HepG2 (cell line): ENCODE results near the gene NPB. TPM values are rescaled to one million over a fixed set of nuclear protein-coding genes. Genes with fewer than 3 reads are reported as not detected.
A peak's percentile ranks its signal among the peaks of the same experiment; 100 is the strongest.

ENCODE experiments used
- AGO2 ChIP-seq: fragments of 200-400 bp; formaldehyde crosslinking; optimal IDR thresholded peaks from 2 replicates; pipeline ENCODE3; 2017; ENCODE audit warnings: mild to moderate bottlenecking, low read depth, low read length, moderate library complexity
- ARNTL ChIP-seq: sonication (generic); formaldehyde crosslinking; IDR thresholded peaks from 2 replicates; pipeline ENCODE4 v1.4.0; 2020; ENCODE audit warnings: mild to moderate bottlenecking, missing genetic modification reagents
- FOXA3 ChIP-seq: IDR thresholded peaks from 2 replicates; pipeline ENCODE4 v1.6.1; 2016; ENCODE audit warnings: missing genetic modification reagents, missing compliant biosample characterization
- FOXP1 ChIP-seq, 2 experiments: fragments of 450-650 bp in 1 of 2; IDR thresholded peaks; 2 replicates each; pipeline ENCODE4 v1.6.1; 2017 to 2018; ENCODE audit warnings: antibody characterized with exemption in 1 of 2
- GATAD1 ChIP-seq: IDR thresholded peaks from 2 replicates; pipeline ENCODE4 v1.6.1; 2016; ENCODE audit warnings: missing genetic modification reagents, missing compliant biosample characterization
- ISL2 ChIP-seq: sonication (generic); formaldehyde crosslinking; IDR thresholded peaks from 2 replicates; pipeline ENCODE4 v1.5.0; 2020; ENCODE audit warnings: missing genetic modification reagents
- MTF1 ChIP-seq: sonication (generic); formaldehyde crosslinking; IDR thresholded peaks from 2 replicates; pipeline ENCODE4 v1.5.0; 2020; ENCODE audit warnings: missing genetic modification reagents
- NFKBIZ ChIP-seq: IDR thresholded peaks from 2 replicates; pipeline ENCODE4 v1.6.1; 2018; ENCODE audit warnings: missing genetic modification reagents, missing compliant biosample characterization
- TFDP2 ChIP-seq: sonication (generic); formaldehyde crosslinking; IDR thresholded peaks from 2 replicates; pipeline ENCODE4 v1.4.0; 2020; ENCODE audit warnings: missing genetic modification reagents
- TSC22D2 ChIP-seq: sonication (generic); formaldehyde crosslinking; IDR thresholded peaks from 2 replicates; pipeline ENCODE4 v1.5.1; 2020; ENCODE audit warnings: missing genetic modification reagents, mild to moderate bottlenecking, borderline replicate concordance
- ZBTB44 ChIP-seq: sonication (generic); formaldehyde crosslinking; IDR thresholded peaks from 2 replicates; pipeline ENCODE4 v1.4.0; 2020; ENCODE audit warnings: missing genetic modification reagents
- ZNF253 ChIP-seq: sonication (generic); formaldehyde crosslinking; IDR thresholded peaks from 2 replicates; pipeline ENCODE4 v1.8.0; 2022; ENCODE audit warnings: mild to moderate bottlenecking, missing genetic modification reagents, borderline replicate concordance
- ZNF441 ChIP-seq: sonication (generic); formaldehyde crosslinking; IDR thresholded peaks from 2 replicates; pipeline ENCODE4 v1.7.0; 2021; ENCODE audit warnings: missing genetic modification reagents, borderline replicate concordance
- ZNF484 ChIP-seq: sonication (generic); formaldehyde crosslinking; IDR thresholded peaks from 2 replicates; pipeline ENCODE4 v1.5.1; 2020; ENCODE audit warnings: mild to moderate bottlenecking, low read depth, missing genetic modification reagents, borderline replicate concordance
- ZNF512 ChIP-seq: sonication (generic); formaldehyde crosslinking; IDR thresholded peaks from 2 replicates; pipeline ENCODE4 v1.4.0; 2020; ENCODE audit warnings: mild to moderate bottlenecking, missing genetic modification reagents
- ZNF7 ChIP-seq: IDR thresholded peaks from 2 replicates; pipeline ENCODE4 v1.6.1; 2016; ENCODE audit warnings: missing biosample characterization, missing genetic modification reagents
- ZNF879 ChIP-seq: sonication (generic); formaldehyde crosslinking; IDR thresholded peaks from 2 replicates; pipeline ENCODE4 v1.8.1; 2023; ENCODE audit warnings: missing genetic modification reagents
- ZNF891 ChIP-seq: sonication (generic); formaldehyde crosslinking; IDR thresholded peaks from 2 replicates; pipeline ENCODE4 v1.5.0; 2020; ENCODE audit warnings: mild to moderate bottlenecking, missing genetic modification reagents
- polyA plus RNA-seq, 8 experiments: library from polyadenylated mRNA; depleted of rRNA in 3 of 8; stranded (reverse) in 7 of 8; unstranded in 1 of 8; fragments of >200 nt; fragmentation: Illumina TruSeq in 4 of 8; extraction: Trizol in 4 of 8; gene quantifications; 2 replicates each; pipeline versions ENCODE4 v1.2.1 to v1.2.3, GENCODE V29; 2011 to 2016; ENCODE audit warnings: low read depth in 4 of 8, missing spikeins in 1 of 8, mixed read lengths in 1 of 8; ENCODE audit not compliant: insufficient read depth in 1 of 8
- total RNA-seq, 5 experiments: library from RNA; depleted of rRNA; stranded (reverse); fragments of >200 nt; fragmentation: Illumina TruSeq; extraction: Trizol; gene quantifications; 2 replicates each; pipeline ENCODE4 v1.2.3, GENCODE V29; 2016; ENCODE audit warnings: low read depth in 1 of 5
- TF ChIP-seq, protein P1 (sequence below): sonication (generic); formaldehyde crosslinking; IDR thresholded peaks from 2 replicates; pipeline ENCODE4 v1.4.0; 2020; ENCODE audit warnings: missing genetic modification reagents
- TF ChIP-seq, protein P2 (sequence below): sonication (generic); formaldehyde crosslinking; IDR thresholded peaks from 2 replicates; pipeline ENCODE4 v1.8.1; 2023; ENCODE audit warnings: missing genetic modification reagents, mild to moderate bottlenecking, borderline replicate concordance
- TF ChIP-seq, protein P3 (sequence below): sonication (generic); formaldehyde crosslinking; IDR thresholded peaks from 2 replicates; pipeline ENCODE4 v1.4.0; 2020; ENCODE audit warnings: mild to moderate bottlenecking, missing genetic modification reagents
- TF ChIP-seq, protein P4 (sequence below): IDR thresholded peaks from 2 replicates; pipeline ENCODE4 v1.6.1; 2016; ENCODE audit warnings: missing compliant biosample characterization, missing genetic modification reagents, borderline replicate concordance

The NPB gene
- total and polyA plus RNA-seq, 2 of the 13 experiments (the other 11 are each of a cell fraction or from before 2014, with no cell fraction given) = 0.11 to 0.93 TPM

DNA sequence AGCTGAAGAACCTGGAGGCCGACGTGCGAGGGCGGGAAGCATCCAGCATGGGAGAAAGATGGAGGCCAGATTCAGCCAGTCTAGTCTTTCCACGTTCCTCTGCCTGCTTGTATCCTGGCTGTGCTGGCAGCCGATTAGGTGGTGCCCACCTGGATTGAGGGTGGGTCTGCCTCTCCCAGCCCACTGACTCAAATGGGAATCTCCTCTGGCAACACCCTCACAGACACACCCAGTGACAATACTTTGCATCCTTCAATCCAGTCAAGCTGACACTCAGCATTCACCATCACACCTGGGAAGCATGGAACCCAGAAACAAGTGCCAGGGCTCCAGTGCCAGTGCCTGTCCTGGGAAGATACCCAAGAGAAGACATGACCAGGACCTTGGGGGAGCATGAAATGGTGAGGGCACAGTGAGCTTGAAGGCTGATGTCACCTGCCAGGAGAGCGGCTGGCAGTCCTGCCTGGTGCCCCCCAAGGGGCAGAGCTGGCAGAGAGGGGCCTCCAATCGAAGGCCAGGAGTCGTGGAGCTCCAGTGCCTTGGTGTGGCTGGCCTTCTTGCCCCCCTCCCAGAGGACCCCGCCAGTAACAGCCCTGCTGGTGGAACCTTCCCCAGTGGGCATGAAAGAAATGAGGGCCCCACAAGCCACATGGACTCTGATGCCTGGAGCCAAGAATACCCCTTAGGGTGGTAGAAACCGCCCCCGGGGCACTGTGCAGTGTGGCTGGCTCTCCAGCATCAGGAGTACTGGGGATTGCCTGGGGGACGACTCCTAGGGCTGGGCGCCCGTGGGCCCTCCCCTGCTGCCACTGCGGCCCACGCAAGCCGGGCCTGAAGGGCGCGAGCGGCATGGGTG is 643 bp upstream of the NPB start (continued):
- TF ChIP-seq ZBTB44 (CRISPR knock-in tag) = no peak
- peak; percentile 52; the same call in 1 of the 2 replicates for TF ChIP-seq ZNF891 (CRISPR knock-in tag)
- TF ChIP-seq, protein P1, sequence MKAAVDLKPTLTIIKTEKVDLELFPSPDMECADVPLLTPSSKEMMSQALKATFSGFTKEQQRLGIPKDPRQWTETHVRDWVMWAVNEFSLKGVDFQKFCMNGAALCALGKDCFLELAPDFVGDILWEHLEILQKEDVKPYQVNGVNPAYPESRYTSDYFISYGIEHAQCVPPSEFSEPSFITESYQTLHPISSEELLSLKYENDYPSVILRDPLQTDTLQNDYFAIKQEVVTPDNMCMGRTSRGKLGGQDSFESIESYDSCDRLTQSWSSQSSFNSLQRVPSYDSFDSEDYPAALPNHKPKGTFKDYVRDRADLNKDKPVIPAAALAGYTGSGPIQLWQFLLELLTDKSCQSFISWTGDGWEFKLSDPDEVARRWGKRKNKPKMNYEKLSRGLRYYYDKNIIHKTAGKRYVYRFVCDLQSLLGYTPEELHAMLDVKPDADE (CRISPR knock-in tag) = no peak
- TF ChIP-seq, protein P2, sequence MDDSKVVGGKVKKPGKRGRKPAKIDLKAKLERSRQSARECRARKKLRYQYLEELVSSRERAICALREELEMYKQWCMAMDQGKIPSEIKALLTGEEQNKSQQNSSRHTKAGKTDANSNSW = no peak
- TF ChIP-seq TSC22D2 = no peak
- no peak for TF ChIP-seq ZNF253 (CRISPR knock-in tag)
- no peak for TF ChIP-seq TFDP2
- TF ChIP-seq ZNF7 (CRISPR knock-in tag) = no peak; the same call in 1 of the 2 replicates
- TF ChIP-seq, protein P3, sequence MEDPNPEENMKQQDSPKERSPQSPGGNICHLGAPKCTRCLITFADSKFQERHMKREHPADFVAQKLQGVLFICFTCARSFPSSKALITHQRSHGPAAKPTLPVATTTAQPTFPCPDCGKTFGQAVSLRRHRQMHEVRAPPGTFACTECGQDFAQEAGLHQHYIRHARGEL = no peak
- 0 out of 2 replicates have a peak, but pooled peaks have one; percentile 21 for TF ChIP-seq GATAD1 (CRISPR knock-in tag)
- TF ChIP-seq ISL2 (CRISPR knock-in tag) = no peak
- TF ChIP-seq FOXA3 (CRISPR knock-in tag) = no peak; the same call in 1 of the 2 replicates
- no peak for TF ChIP-seq ARNTL (CRISPR knock-in tag)
- no peak for TF ChIP-seq ZNF484 (CRISPR knock-in tag)
- TF ChIP-seq FOXP1 (IDR thresholded peaks at IDR 0.05) = no peak
- TF ChIP-seq FOXP1 (CRISPR knock-in tag; IDR thresholded peaks at IDR 0.05) = no peak
- peak; percentile 97 for TF ChIP-seq AGO2
- TF ChIP-seq, protein P4, sequence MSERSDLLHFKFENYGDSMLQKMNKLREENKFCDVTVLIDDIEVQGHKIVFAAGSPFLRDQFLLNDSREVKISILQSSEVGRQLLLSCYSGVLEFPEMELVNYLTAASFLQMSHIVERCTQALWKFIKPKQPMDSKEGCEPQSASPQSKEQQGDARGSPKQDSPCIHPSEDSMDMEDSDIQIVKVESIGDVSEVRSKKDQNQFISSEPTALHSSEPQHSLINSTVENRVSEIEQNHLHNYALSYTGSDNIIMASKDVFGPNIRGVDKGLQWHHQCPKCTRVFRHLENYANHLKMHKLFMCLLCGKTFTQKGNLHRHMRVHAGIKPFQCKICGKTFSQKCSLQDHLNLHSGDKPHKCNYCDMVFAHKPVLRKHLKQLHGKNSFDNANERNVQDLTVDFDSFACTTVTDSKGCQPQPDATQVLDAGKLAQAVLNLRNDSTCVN (CRISPR knock-in tag) = 0 out of 2 replicates have a peak, but pooled peaks have one; percentile 9
- no peak for TF ChIP-seq ZNF441 (CRISPR knock-in tag)
- TF ChIP-seq ZNF879 = no peak
- TF ChIP-seq NFKBIZ (CRISPR knock-in tag) = no peak
- TF ChIP-seq ZNF512 (CRISPR knock-in tag) = no peak
- no peak for TF ChIP-seq MTF1 (CRISPR knock-in tag)
